ENCODE data around the gene PGC.

The PGC gene

DNA sequence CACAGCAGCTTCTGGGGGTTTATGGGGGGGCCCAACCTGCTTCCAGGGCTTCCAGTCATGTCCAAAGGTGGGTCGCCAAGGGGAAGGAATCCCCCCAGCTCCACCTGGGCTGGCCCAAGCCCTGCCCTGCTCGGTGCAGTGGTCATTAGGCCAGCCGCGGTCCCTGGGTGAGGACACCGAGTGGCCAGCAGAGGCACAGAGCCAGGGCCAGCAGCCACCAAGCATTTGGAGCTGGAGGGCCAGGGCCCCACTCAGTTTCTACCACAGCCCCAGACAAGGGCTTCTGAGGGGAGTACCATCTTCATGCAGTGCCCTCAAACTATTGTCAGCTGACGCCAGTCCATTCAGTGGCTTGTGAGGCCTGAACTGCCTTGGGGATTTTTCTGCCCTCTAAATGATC lies 51.4 kb downstream of the PGC start:
- no peak for DNase-seq (ENCODE audit: insufficient read length)
- FAIRE-seq: no peak
- no peak for TF ChIP-seq TAF1 (IDR thresholded peaks at IDR 0.05; ENCODE audit: borderline replicate concordance, low read depth, low read length)
- no peak for TF ChIP-seq POLR2A (IDR thresholded peaks at IDR 0.05; ENCODE audit: low read depth, low read length)
- TF ChIP-seq POLR2AphosphoS5 (IDR thresholded peaks at IDR 0.05; ENCODE audit: low read depth, low read length): no peak

DNA sequence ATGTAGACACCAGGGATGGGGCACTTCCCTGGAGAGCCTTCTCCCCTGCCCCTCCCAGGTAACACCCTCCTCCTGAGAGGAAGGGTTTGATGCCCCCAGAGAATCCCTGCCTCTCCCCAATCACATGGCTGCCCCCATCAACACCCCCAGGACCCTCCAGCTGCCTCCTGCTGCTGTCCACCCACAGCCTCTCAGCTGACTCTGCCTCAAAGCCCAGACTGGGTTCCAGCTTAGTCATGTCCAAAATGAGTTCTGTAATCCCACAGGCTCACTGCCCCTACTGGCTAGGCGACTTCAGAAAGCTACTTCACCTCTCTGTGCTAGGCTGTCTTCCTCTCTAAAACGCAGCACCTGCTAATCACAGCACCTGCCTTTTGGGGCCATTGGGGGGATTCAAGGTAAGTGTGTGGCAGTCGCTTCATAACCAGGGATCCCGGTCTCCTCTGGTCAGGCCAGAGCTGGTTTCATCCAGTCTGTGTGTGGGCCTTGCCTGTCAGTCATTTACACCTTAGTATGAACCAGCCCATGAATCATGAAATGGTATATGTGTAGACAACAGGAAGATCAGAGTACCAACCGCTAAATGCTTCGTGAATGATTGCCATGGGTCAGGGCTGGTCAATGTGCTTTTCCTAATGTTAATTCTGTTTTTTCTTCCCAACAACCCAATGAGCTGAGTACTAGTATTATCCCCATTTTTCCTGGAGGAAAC lies 52.2 kb downstream of the PGC start:
- FAIRE-seq: no peak
- TF ChIP-seq POLR2AphosphoS5 (IDR thresholded peaks at IDR 0.05; ENCODE audit: low read depth, low read length) (no peak), TAF1 (IDR thresholded peaks at IDR 0.05; ENCODE audit: borderline replicate concordance, low read depth, low read length) (no peak)

DNA sequence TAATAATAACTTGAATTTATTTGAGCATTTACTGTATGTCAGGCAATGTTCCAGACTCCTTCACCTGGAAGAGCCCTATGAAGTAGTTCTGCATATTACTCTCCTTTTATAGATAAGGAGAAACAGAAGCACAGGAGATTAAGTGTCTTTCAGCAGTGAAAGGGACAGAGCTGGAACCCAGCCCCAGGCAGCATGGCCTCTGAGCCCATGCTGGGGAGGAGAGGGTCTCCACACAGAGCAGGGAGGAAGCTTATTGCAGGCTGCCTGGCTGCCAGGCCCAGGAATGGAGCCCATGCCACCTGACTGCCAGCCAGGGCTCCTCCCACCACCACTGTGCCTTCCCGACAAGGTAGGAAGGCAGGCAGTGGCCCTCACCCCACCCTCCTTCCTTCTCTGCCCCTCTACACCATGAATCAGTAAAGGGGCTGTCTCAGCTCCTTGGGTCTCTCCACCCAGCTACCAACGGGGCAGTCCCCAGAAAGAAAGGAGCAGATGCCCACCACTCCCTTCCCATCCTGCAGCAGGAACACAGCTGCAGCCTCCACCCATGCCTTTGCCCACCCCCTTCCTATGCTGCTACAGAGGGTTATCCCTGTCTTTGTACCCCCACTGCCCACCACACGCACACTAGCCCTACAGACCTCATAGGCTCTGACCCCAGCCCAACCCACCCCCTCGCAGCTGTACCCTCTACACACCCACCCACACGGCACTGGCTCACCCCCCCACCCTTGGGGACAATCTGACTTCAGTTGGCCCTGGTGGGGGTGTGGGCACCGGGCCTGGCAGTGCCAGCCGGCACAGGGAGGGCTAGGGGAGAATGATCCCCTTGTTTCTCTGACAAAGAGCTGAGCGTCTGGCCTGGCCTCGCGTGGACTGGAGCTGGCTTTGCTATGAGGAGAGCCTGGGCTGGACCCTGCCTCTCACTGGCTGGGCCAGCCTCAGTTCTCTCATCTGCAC lies 53.6 kb downstream of the PGC start:
- TF ChIP-seq POLR2AphosphoS5 (IDR thresholded peaks at IDR 0.05; ENCODE audit: low read depth, low read length): no peak
- DNase-seq (ENCODE audit: insufficient read length): no peak
- no peak for FAIRE-seq

More for the DNA sequence above, 52.2 kb downstream of the PGC start:
- no peak for DNase-seq (ENCODE audit: insufficient read length)

DNA sequence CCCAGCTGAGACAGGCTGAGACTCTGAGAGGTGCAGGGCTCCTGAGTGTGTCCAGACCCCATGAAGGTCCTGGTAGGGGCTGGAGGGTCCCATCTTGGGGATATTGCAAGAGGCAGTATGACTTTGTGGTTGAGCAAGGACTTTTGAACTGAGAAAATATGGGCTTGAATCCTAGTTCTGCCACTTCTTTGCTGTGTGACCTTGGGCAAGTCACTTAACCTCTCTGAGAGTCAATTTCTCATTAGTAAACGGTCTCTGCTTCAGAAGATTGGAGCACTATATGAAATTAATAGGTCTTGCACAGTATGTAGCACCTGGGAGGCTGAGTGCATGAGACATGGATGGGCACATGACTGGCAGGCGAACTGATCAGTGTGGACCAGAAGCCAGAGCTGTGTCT lies 54.5 kb downstream of the PGC start:
- FAIRE-seq (no peak), DNase-seq (ENCODE audit: insufficient read length) (no peak)
- TF ChIP-seq POLR2AphosphoS5 (IDR thresholded peaks at IDR 0.05; ENCODE audit: low read depth, low read length) (no peak), TAF1 (IDR thresholded peaks at IDR 0.05; ENCODE audit: borderline replicate concordance, low read depth, low read length) (no peak), POLR2A (IDR thresholded peaks at IDR 0.05; ENCODE audit: low read depth, low read length) (no peak)

DNA sequence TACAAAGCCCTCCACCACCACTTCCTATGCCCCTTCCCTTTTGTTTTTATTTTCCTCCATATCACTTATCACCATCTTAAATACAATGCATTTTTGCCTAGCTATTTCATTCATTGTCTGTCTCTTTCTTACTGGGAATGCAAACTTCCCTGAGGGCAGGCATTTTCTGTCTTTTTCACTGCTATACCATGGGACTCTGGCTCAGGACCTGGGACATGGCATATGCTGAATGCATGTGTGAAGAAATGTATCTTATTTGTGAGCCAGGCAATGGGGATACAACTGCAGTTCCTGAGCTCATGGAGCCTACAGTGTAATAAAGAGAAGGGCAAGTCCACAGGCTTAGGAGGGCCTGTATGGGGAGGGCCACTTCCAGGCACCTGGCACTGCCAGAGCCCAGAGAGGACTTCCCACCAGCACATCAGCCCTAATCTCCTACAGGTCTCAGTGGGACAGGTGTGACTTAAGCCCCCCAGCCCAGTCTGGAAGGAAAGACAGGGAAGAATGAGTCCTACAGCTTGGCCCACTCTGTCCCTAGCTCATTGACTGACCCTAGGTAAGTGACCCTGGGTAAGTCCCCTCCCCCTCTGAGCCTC lies 55.0 kb downstream of the PGC start:
- FAIRE-seq (no peak), DNase-seq (ENCODE audit: insufficient read length) (no peak)
- TF ChIP-seq POLR2A (IDR thresholded peaks at IDR 0.05; ENCODE audit: low read depth, low read length) (no peak), TAF1 (IDR thresholded peaks at IDR 0.05; ENCODE audit: borderline replicate concordance, low read depth, low read length) (no peak), POLR2AphosphoS5 (IDR thresholded peaks at IDR 0.05; ENCODE audit: low read depth, low read length) (no peak)

DNA sequence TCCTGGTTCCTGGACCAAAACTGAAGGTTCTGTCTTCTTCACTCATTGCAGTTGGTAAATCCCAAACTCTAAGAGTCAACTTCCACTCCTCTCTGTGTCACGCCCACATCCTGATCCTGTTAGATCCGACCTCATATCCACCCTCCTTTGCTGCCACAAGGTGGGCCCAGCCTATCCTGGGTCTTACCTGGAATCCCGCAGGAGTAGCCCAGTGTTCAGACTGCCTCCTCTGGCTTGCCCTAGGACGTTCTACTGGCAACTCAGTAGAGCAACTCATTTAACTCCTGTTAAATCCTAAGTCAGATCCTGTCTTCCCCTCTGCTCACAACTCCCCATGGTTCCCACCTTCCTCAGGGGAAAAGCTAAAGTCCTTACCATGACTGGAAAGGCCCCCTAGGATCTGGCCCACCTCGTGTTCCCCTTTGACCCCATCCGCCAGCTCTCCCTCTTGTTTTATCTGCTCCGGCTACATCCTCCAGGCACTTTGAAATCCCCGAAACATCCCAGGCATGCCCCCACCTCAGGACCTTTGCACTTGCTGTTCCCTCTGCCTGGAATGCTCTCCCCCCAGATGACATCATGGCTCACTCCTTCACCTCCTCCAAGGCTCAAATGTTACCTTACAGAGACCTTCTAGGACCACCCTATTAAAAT lies 55.6 kb downstream of the PGC start:
- DNase-seq (ENCODE audit: insufficient read length) (no peak), FAIRE-seq (no peak)
- TF ChIP-seq POLR2AphosphoS5 (IDR thresholded peaks at IDR 0.05; ENCODE audit: low read depth, low read length): no peak
- no peak for TF ChIP-seq POLR2A (IDR thresholded peaks at IDR 0.05; ENCODE audit: low read depth, low read length)
- TF ChIP-seq TAF1 (IDR thresholded peaks at IDR 0.05; ENCODE audit: borderline replicate concordance, low read depth, low read length): no peak

DNA sequence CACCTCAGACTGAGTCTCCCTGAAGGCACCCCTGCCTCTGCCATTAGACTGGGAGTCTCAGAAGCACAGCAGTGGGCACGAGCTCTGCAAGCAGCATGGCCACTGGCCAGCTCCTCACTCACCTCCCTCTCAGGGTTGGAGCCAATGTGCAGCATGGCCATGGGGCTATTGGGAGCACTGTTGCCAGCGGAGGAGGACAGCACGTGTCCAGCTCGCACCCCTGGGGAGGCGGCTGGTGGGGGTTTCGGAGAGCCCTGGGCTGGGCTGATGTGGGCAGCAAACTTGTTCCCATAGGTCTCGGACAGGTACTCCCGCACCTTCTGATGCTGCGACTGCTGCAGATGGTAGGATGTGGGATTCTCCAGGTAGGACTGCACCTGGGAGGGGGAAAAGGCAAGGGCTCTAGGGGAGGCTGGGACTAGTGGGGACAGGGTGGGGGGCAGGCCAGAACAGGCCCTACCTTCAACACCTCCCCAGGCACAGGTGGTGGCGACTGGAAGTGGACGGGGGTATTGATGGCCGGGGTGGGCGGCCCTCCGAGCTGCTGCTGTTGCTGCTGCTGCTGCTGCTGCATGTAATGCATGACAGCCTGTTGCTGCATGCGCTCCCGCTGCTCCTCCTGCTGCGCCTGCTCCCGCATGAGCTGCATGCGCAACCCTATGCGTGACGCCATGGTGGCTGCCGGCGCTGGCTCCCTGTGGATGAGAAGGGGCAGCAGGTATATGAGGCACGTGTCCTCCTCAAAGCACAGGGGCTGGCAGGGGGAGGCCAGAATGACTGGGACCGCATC lies 56.5 kb downstream of the PGC start:
- FAIRE-seq (no peak), DNase-seq (ENCODE audit: insufficient read length) (no peak)
- no peak for TF ChIP-seq POLR2AphosphoS5 (IDR thresholded peaks at IDR 0.05; ENCODE audit: low read depth, low read length)
- TF ChIP-seq TAF1 (IDR thresholded peaks at IDR 0.05; ENCODE audit: borderline replicate concordance, low read depth, low read length): no peak
- TF ChIP-seq POLR2A (IDR thresholded peaks at IDR 0.05; ENCODE audit: low read depth, low read length): no peak

DNA sequence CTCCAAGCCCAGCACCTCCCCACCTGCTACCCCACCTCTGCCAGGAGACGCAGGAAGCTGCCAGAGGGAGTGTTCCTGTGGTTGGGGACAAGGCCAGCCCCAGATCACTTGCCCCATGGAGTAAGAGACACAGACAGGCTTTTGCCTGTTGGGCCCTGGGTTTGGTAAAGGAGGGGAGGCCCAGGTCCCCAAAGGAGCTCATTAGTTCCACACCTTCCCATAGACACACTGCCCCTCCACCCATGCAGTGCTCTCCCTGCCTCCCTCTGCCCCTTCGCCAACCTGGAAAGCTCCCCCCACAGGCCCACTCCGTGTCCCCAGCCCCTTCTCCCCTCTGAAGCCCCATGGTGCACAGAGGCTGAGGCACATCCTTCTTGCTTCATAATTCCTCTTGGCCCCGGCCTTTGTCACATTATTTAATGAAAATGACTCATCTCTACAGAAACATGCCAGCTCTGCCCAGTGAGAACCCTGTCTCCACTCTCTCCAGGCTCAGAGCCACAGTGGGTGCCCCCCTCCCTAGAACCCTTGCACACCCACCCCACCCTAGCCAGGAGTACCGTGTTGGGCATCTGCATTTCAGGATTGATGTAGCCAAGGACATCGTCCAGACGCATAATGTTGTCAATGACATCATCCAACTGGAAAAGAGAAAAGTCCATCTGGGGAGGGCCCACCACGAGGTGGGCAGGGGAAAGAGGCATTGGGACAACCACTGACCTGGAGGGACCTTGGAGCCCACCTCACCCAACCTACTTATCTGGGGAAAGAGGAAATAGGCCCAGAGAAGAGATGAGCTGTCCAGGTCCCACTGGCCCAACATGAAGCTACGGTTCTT lies 57.8 kb downstream of the PGC start:
- FAIRE-seq (no peak), DNase-seq (ENCODE audit: insufficient read length) (no peak)

DNA sequence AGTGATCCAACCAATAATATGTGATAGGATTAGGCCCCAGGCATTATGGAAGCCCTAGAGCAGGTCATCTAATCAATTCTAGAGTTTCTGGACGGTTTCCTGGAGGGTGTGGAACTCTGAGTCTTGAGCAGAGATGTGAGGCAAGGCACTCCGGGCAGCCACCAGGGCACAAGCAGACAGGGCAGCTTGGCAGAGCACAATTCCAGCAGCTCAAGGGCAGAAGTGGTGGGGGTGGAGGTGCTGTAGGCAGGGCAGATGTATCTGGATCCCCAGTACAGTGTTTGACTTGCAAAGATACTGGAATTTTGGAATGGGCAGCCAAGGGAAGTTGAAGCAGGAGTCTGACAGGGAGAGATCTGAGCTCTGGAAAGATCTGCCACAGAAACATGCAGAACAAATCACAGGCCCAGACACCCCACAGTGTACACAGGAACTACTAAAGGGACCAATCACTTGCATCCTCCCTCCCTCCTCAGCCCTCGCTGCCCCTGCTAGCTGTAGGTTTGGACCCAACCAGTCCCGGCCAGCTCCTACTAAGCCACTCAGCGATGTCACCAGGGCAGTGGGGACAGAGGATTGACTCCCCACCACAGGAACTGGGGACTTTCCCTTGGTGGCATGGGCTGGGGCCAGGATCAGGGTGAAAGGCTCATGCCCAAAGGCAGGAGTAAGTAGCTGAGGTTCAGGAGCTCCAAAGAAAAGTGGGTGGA lies 58.8 kb downstream of the PGC start:
- DNase-seq (ENCODE audit: insufficient read length) (no peak), FAIRE-seq (no peak)
- no peak for TF ChIP-seq TAF1 (IDR thresholded peaks at IDR 0.05; ENCODE audit: borderline replicate concordance, low read depth, low read length)

More for the DNA sequence above, 57.8 kb downstream of the PGC start:
- TF ChIP-seq POLR2A (IDR thresholded peaks at IDR 0.05; ENCODE audit: low read depth, low read length) (no peak), TAF1 (IDR thresholded peaks at IDR 0.05; ENCODE audit: borderline replicate concordance, low read depth, low read length) (no peak), POLR2AphosphoS5 (IDR thresholded peaks at IDR 0.05; ENCODE audit: low read depth, low read length) (no peak)

Data from GM12892 (cell line).